GM23338 (cell line): ENCODE measurements around the gene GORAB.

Experiments
- EZH2 ChIP-seq: fragments of 200-600 bp; sonication (generic); IDR thresholded peaks from one replicate; pipeline ENCODE4 v1.8.0; 2017; ENCODE audit warnings: antibody characterized with exemption, mild to moderate bottlenecking, low read depth; ENCODE audit not compliant: unreplicated experiment
- EZH2phosphoT487 ChIP-seq: fragments of 200-600 bp; sonication (generic); IDR thresholded peaks from one replicate; pipeline ENCODE4 v1.8.1; 2018; ENCODE audit warnings: antibody characterized with exemption; ENCODE audit not compliant: unreplicated experiment
- JUNB ChIP-seq: IDR thresholded peaks from one replicate; pipeline ENCODE4 v1.6.1; 2016; ENCODE audit warnings: antibody characterized with exemption; ENCODE audit not compliant: unreplicated experiment
- POLR2AphosphoS5 ChIP-seq: IDR thresholded peaks from 2 replicates; pipeline ENCODE4 v1.6.1; 2016; ENCODE audit warnings: antibody characterized with exemption, low read depth
- TF ChIP-seq, protein P1 (sequence below), 2 experiments: fragments of 200-600 bp in 1 of 2; sonication (generic) in 1 of 2; conservative IDR thresholded peaks; 2 replicates each; pipeline versions ENCODE4 v1.5.1 to v1.6.1; 2016 to 2017; ENCODE audit warnings: antibody characterized with exemption in 2 of 2, low read depth in 2 of 2, mild to moderate bottlenecking in 2 of 2, moderate library complexity in 1 of 2
- TF ChIP-seq, protein P2 (sequence below): IDR thresholded peaks from one replicate; pipeline ENCODE4 v1.6.1; 2018; ENCODE audit warnings: antibody characterized with exemption; ENCODE audit not compliant: unreplicated experiment

DNA sequence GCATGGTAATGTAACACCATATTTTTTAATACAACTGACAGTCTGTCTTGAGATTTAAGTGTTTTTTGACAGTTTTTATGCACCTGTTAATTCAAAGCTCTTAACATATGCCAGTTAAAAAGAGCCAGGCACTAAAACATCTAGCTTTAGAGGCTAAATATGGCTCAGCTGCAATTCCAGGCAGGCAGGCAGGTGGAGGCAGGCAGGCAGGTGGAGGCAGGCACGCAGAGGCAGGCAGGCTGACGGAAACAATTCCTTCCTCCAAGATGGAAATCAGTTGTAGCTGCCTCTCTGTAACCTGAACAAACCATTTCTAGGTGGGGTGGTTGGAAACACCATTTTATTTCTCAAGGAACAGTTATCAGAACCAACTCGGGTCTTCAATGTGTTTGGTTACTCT lies 51.2 kb downstream of the GORAB start:
- TF ChIP-seq, protein P1, sequence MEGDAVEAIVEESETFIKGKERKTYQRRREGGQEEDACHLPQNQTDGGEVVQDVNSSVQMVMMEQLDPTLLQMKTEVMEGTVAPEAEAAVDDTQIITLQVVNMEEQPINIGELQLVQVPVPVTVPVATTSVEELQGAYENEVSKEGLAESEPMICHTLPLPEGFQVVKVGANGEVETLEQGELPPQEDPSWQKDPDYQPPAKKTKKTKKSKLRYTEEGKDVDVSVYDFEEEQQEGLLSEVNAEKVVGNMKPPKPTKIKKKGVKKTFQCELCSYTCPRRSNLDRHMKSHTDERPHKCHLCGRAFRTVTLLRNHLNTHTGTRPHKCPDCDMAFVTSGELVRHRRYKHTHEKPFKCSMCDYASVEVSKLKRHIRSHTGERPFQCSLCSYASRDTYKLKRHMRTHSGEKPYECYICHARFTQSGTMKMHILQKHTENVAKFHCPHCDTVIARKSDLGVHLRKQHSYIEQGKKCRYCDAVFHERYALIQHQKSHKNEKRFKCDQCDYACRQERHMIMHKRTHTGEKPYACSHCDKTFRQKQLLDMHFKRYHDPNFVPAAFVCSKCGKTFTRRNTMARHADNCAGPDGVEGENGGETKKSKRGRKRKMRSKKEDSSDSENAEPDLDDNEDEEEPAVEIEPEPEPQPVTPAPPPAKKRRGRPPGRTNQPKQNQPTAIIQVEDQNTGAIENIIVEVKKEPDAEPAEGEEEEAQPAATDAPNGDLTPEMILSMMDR (conservative IDR thresholded peaks at IDR 0.05; ENCODE audit: low read depth in 2 of 2): 0 out of 4 replicates have a peak, but pooled peaks of 1 of the 2 experiments have one; percentile 3
- TF ChIP-seq POLR2AphosphoS5 (no peak), EZH2phosphoT487 (no peak), JUNB (no peak), EZH2 (no peak)
- TF ChIP-seq, protein P2, sequence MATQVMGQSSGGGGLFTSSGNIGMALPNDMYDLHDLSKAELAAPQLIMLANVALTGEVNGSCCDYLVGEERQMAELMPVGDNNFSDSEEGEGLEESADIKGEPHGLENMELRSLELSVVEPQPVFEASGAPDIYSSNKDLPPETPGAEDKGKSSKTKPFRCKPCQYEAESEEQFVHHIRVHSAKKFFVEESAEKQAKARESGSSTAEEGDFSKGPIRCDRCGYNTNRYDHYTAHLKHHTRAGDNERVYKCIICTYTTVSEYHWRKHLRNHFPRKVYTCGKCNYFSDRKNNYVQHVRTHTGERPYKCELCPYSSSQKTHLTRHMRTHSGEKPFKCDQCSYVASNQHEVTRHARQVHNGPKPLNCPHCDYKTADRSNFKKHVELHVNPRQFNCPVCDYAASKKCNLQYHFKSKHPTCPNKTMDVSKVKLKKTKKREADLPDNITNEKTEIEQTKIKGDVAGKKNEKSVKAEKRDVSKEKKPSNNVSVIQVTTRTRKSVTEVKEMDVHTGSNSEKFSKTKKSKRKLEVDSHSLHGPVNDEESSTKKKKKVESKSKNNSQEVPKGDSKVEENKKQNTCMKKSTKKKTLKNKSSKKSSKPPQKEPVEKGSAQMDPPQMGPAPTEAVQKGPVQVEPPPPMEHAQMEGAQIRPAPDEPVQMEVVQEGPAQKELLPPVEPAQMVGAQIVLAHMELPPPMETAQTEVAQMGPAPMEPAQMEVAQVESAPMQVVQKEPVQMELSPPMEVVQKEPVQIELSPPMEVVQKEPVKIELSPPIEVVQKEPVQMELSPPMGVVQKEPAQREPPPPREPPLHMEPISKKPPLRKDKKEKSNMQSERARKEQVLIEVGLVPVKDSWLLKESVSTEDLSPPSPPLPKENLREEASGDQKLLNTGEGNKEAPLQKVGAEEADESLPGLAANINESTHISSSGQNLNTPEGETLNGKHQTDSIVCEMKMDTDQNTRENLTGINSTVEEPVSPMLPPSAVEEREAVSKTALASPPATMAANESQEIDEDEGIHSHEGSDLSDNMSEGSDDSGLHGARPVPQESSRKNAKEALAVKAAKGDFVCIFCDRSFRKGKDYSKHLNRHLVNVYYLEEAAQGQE: no peak
